Measurements from ENCODE around the gene SEM1.

- TF ChIP-seq, protein P1, sequence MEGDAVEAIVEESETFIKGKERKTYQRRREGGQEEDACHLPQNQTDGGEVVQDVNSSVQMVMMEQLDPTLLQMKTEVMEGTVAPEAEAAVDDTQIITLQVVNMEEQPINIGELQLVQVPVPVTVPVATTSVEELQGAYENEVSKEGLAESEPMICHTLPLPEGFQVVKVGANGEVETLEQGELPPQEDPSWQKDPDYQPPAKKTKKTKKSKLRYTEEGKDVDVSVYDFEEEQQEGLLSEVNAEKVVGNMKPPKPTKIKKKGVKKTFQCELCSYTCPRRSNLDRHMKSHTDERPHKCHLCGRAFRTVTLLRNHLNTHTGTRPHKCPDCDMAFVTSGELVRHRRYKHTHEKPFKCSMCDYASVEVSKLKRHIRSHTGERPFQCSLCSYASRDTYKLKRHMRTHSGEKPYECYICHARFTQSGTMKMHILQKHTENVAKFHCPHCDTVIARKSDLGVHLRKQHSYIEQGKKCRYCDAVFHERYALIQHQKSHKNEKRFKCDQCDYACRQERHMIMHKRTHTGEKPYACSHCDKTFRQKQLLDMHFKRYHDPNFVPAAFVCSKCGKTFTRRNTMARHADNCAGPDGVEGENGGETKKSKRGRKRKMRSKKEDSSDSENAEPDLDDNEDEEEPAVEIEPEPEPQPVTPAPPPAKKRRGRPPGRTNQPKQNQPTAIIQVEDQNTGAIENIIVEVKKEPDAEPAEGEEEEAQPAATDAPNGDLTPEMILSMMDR (IDR thresholded peaks at IDR 0.05), result no peak
- no peak for TF ChIP-seq POLR2A (IDR thresholded peaks at IDR 0.05)
Measured at GRCh38 chr7:96675548-96675947, 34.1 kb downstream of the SEM1 start.

All from lower leg skin (tissue), 3 donors.